Choroid plexus epithelial cell (primary cell): ENCODE data around the gene PWWP3B.

ENCODE experiments used
- DNase-seq: peaks from one replicate; pipeline ENCODE4 v3.0.0-alpha.2; 2010; ENCODE audit warnings: low read depth
- H3K4me3 ChIP-seq: 2 replicates; pipeline ENCODE4 v1.5.1; 2011; ENCODE audit warnings: low read depth, mild to moderate bottlenecking, control low read depth, low read length, moderate library complexity
- CTCF ChIP-seq: conservative IDR thresholded peaks from 2 replicates; pipeline ENCODE4 v1.5.1; 2011; ENCODE audit warnings: low read depth, mild to moderate bottlenecking, control low read depth, inconsistent platforms, low read length, moderate library complexity

PWWP3B gene

GRCh38 chrX:106208154-106208553 is 40.0 kb downstream of the PWWP3B start:
- no peak for DNase-seq
- TF ChIP-seq CTCF = no peak
- H3K4me3 ChIP-seq = no peak overlapping the region
